ENCODE measurements around the gene SPON2.

DNA sequence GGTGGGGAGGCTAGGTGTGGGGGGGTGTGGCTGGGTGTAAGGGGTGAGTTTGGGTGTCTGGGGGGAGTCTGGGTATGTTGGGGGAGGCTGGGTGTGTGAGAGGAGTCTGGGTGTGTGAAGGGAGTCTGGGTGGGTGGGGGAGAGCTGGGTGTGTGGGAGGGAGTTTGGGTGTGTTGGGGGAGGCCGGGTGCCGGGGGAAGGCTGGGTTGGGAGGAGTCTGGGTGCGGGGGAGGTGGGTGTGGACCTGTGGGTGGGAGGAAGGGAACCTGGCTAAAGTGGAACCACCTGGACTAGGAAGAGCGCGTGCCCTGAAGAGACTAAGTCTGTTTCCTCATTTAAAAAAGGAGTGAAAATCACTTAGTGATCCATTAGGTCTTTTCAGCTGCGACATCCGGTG is 18.3 kb downstream of the SPON2 start:
- TF ChIP-seq, protein P1, sequence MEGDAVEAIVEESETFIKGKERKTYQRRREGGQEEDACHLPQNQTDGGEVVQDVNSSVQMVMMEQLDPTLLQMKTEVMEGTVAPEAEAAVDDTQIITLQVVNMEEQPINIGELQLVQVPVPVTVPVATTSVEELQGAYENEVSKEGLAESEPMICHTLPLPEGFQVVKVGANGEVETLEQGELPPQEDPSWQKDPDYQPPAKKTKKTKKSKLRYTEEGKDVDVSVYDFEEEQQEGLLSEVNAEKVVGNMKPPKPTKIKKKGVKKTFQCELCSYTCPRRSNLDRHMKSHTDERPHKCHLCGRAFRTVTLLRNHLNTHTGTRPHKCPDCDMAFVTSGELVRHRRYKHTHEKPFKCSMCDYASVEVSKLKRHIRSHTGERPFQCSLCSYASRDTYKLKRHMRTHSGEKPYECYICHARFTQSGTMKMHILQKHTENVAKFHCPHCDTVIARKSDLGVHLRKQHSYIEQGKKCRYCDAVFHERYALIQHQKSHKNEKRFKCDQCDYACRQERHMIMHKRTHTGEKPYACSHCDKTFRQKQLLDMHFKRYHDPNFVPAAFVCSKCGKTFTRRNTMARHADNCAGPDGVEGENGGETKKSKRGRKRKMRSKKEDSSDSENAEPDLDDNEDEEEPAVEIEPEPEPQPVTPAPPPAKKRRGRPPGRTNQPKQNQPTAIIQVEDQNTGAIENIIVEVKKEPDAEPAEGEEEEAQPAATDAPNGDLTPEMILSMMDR (IDR thresholded peaks at IDR 0.05): no peak
- no peak for TF ChIP-seq POLR2A (IDR thresholded peaks at IDR 0.05)
- TF ChIP-seq POLR2AphosphoS5 (IDR thresholded peaks at IDR 0.05): no peak
